Activated T-helper 1 cell treated with anti-CD3 and anti-CD28 coated beads, Interleukin-2, amount 50 U/mL, for 16 hours (primary cell): Measurements from ENCODE around the gene SLC25A46.
"Not testable (repeated sequence)": the region's sequence is repeated elsewhere in the genome, so short reads cannot be mapped to it uniquely, and the experiment has no call there.

Experiments used
- DNase-seq, 2 donors: peaks; one replicate each; pipeline ENCODE4 v3.0.0-alpha.2; 2020; ENCODE audit warnings: low read depth in 1 of 2, low spot score in 1 of 2

Gene SLC25A46

GRCh38 chr5:110738812-110739651, at the start of gene SLC25A46:
Gene SLC25A46 (plus strand): TSS chr5:110739007. CDS start chr5:110739120, 113 bp downstream.
- peak; percentile 73 to 78 for DNase-seq

- DNase-seq: not testable (repeated sequence)
Measured at GRCh38 chr5:110690587-110690986, 48.2 kb upstream of the SLC25A46 start.

DNA sequence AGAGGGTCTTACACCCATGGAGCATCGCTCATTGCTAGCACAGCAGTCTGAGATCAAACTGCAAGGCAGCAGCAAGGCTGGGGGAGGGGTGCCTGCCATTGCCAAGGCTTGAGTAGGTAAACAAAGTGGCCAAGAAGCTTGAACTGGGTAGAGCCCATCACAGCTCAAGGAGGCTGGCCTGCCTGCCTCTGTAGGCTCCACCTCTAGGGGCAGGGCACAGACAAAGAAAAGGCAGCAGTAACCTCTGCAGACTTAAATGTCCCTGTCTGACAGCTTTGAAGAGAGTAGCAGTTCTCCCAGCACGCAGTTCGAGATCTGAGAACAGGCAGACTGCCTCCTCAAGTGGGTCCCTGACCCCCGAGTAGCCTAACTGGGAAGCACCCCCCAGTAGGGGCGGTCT, 46.1 kb upstream of the SLC25A46 start:
- DNase-seq: not testable (repeated sequence)

DNA sequence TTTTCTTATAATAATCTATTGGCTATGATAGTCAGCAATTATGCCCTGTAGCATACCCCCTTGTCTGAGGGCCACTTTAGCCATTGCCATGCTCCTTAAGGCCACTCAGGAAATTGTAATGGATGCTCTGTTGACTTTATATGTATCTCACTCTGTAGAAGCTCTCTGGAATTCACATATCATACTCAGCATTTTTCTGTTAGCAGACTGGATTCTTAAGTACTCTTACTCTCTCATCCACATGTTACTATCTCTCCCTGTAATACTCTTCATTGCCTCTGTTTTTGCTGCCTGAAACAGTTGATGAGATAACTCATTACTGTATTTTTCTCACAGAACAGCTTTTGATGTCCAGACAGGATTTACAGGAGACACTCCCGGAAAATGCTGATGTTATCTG, 36.5 kb upstream of the SLC25A46 start:
- DNase-seq: no peak

GRCh38 chr5:110702704-110703103, 36.1 kb upstream of the SLC25A46 start:
- no peak for DNase-seq

DNA sequence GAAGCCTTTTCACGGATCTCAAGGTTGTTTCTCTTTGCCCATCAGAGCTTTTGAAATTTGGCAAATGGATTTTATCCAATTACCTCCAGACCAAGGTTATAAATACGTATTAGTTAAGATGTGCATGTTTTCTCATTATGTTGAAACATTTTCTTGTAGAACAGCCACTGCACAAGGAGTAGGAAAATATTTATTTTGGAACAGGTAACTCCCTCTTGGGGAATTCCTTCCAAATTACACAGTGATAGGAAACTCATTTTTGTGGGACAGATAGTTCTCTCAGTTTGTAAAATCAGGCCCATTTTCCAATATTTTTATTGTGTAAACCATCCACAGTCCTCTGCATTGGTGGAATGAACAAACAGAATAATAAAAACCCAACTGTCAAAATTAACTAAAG, 35.3 kb upstream of the SLC25A46 start:
- DNase-seq: no peak

DNA sequence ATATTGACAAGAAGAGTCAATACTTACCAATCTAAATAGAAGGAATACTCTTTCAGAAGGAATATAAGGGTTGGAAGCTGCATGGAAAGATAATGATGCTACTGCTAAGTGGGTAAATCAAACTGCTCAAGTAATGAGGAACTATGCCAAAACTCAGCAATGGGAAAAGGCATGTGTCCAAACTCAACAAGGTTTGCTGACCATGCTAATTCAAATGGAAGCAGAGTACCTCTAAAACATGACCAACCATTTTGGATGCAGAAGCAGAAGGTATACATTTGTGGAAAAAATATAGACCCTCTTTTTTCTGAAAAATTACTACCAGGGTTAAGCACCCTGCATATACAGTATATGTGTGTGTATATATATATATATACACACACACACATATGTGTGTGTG, 33.5 kb upstream of the SLC25A46 start:
- DNase-seq: no peak

DNA sequence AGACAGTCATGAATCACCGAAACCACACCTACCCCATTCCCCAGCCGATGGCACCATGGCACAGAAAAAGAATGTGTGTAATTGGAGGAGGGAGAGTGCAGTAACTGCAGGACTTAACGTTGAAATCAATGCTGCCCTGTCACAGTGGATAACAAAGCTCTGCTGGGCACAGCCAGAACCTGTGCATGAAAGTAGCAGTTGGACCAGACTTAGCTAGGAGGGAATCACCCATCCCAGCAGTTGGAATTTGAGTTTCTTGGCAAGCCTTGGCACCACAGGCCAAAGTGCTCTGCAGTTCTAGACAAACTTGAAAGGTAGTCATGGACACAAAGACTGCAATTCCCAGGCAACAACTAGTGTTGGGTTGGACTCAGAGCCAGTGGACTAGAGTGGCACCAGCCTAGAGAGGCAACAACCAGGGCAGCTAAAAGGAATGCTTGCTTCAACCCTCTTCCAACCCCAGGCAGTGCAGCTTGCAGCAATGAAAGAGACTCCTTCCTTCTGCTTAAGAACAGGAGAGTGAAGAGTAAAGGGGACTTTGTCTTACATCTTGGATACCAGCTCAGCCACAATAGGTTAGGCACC, 31.5 kb upstream of the SLC25A46 start:
- no peak for DNase-seq

- no peak for DNase-seq
Measured at GRCh38 chr5:110716247-110717245, 22.3 kb upstream of the SLC25A46 start.

- no peak for DNase-seq
Measured at GRCh38 chr5:110718311-110718710, 20.5 kb upstream of the SLC25A46 start.

- DNase-seq: peak; percentile 38 to 52
Measured at GRCh38 chr5:110726249-110727024, 12.4 kb upstream of the SLC25A46 start, which contains the start of gene TMEM232. Gene TMEM232 (minus strand): TSS chr5:110726671. CDS start chr5:110667352, 59,319 bp downstream.

- no peak for DNase-seq
Measured at GRCh38 chr5:110727025-110727314, 11.8 kb upstream of the SLC25A46 start.

DNA sequence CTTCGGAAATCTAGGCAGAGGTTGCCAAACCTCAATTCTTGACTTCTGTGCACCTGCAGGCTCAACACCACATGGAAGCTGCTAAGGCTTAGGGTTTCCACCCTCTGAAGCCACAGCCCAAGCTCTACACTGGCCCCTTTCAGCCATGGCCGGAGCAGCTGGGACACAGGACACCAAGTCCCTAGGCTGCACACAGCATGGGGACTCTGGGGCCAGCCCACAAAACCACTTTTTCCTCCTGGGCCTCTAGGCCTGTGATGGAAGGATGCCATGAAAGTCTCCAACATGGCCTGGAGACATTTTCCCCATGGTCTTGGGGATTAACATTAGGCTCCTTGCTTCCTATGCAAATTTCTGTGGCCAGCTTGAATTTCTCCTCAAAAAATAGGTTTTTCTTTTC, 7.3 kb upstream of the SLC25A46 start:
- DNase-seq: not testable (repeated sequence)

- DNase-seq: no peak
Measured at GRCh38 chr5:110734101-110734500, 4.7 kb upstream of the SLC25A46 start.

DNA sequence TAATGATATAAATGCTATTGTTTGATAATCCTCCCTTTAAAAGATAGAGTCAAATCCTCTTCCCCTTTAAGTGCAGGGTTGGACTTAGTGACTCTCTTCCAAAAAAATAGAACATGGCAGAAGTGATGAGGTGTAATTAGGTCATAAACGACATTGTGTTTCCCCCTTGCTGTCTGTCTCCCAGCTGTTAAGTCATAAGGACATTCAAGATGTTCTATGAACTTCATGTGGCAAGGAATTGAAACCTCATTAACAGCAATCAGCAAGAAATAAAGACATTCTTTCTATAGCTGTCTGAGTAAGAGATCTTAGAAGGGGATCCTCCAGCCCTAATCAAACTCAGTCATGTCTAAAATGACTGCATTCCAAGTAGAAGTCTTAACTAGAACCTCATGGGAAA, 3.3 kb upstream of the SLC25A46 start:
- no peak for DNase-seq

GRCh38 chr5:110736753-110737152, 2.1 kb upstream of the SLC25A46 start:
- DNase-seq: no peak

- DNase-seq: no peak
Measured at GRCh38 chr5:110738503-110738811, 350 bp upstream of the SLC25A46 start.

- no peak for DNase-seq
Measured at GRCh38 chr5:110751902-110752762, 13.3 kb downstream of the SLC25A46 start.

- no peak for DNase-seq
Measured at GRCh38 chr5:110752953-110753352, 14.1 kb downstream of the SLC25A46 start.

GRCh38 chr5:110753600-110753999, 14.8 kb downstream of the SLC25A46 start:
- no peak for DNase-seq
